Gastroesophageal sphincter (tissue), 4 donors: ENCODE measurements around the gene LEPR. TPM values are rescaled to one million over a fixed set of nuclear protein-coding genes. Genes with fewer than 3 reads are reported as not detected.
A peak's percentile ranks its signal among the peaks of the same experiment; 100 is the strongest.

Experiments used
- ATAC-seq: fragments of 150-250 bp; one replicate; pipeline ENCODE4 v1.9.1; 2016; ENCODE audit warnings: mild to moderate bottlenecking, moderate library complexity
- H3K27ac ChIP-seq, 4 donors: fragments of 200-600 bp; sonication (generic) in 3 of 4; 1 replicate in 3 of 4; 2 replicates in 1 of 4; pipeline ENCODE4 v1.5.1; 2016 to 2019
- H3K27me3 ChIP-seq: fragments of 200-600 bp; sonication (generic); one replicate; pipeline ENCODE4 v1.5.1; 2019
- H3K36me3 ChIP-seq, 2 donors: fragments of 200-600 bp; sonication (generic); one replicate each; pipeline ENCODE4 v1.5.1; 2019; ENCODE audit warnings: control low read depth in 1 of 2
- H3K4me1 ChIP-seq, 3 donors: fragments of 200-600 bp; sonication (generic); 1 replicate in 2 of 3; 2 replicates in 1 of 3; pipeline ENCODE4 v1.5.1; 2016 to 2019; ENCODE audit warnings: control low read depth in 2 of 3
- H3K4me3 ChIP-seq, 2 donors: fragments of 200-600 bp; sonication (generic); one replicate each; pipeline ENCODE4 v1.5.1; 2019; ENCODE audit warnings: mild to moderate bottlenecking in 1 of 2, moderate library complexity in 1 of 2
- H3K9me3 ChIP-seq, 3 donors: fragments of 200-600 bp; sonication (generic); one replicate each; pipeline ENCODE4 v1.5.1; 2017 to 2019; ENCODE audit warnings: control low read depth in 2 of 3
- EP300 ChIP-seq: sonication (generic); formaldehyde crosslinking; IDR thresholded peaks from one replicate; pipeline ENCODE4 v1.6.1; 2017; ENCODE audit warnings: antibody characterized with exemption, mild to moderate bottlenecking
- POLR2A ChIP-seq, 2 donors: fragments of 450-650 bp; IDR thresholded peaks; one replicate each; pipeline ENCODE4 v1.6.1; 2017; ENCODE audit warnings: antibody characterized with exemption in 2 of 2, mild to moderate bottlenecking in 2 of 2, moderate library complexity in 1 of 2
- POLR2AphosphoS5 ChIP-seq: sonication (generic); formaldehyde crosslinking; IDR thresholded peaks from one replicate; pipeline ENCODE4 v1.6.1; 2017; ENCODE audit warnings: antibody characterized with exemption
- whole genome bisulfite sequencing, 2 donors: methylation state at CpG; one replicate each; pipeline ENCODE4 v1.1.5; 2018; ENCODE audit warnings: low coverage in 1 of 2; 5-methylcytosine and 5-hydroxymethylcytosine counted together
- total RNA-seq, 4 donors: library from RNA; depleted of rRNA; stranded (reverse); fragments of >200 nt; gene quantifications; one replicate each; pipeline ENCODE4 v1.1.0, GENCODE V29; 2016
- TF ChIP-seq, protein P1 (sequence below), 4 experiments: fragments of 200-600 bp in 2 of 4; fragments of 450-650 bp in 2 of 4; sonication (generic) in 1 of 4; IDR thresholded peaks; one replicate each; pipeline ENCODE4 v1.5.1; 2017 to 2019; ENCODE audit warnings: antibody characterized with exemption in 4 of 4, mild to moderate bottlenecking in 2 of 4, moderate library complexity in 2 of 4

Gene LEPR
- total RNA-seq, 4 donors from 2014 or later: 11.0 to 51.1 (median 15.0) TPM

- no peak for ATAC-seq
- WGBS, 2 donors: 80 to 84% methylated on average over 2 of the region's 2 CpGs
- Histone ChIP-seq H3K9me3 (no peaks in the 10 kb centered on the region), H3K36me3 (peaks cover 3 to 39% of the 10 kb centered on the region in 2 donors), H3K27me3 (no peaks in the 10 kb centered on the region), H3K4me1 (peaks cover 0 to 47% (median 27%) of the 10 kb centered on the region in 3 donors), H3K4me3 (no peak overlapping the region), H3K27ac (no peak overlapping the region)
- TF ChIP-seq POLR2AphosphoS5: no peak
- no peak for TF ChIP-seq EP300
- no peak for TF ChIP-seq POLR2A (IDR thresholded peaks at IDR 0.05)
- TF ChIP-seq, protein P1, sequence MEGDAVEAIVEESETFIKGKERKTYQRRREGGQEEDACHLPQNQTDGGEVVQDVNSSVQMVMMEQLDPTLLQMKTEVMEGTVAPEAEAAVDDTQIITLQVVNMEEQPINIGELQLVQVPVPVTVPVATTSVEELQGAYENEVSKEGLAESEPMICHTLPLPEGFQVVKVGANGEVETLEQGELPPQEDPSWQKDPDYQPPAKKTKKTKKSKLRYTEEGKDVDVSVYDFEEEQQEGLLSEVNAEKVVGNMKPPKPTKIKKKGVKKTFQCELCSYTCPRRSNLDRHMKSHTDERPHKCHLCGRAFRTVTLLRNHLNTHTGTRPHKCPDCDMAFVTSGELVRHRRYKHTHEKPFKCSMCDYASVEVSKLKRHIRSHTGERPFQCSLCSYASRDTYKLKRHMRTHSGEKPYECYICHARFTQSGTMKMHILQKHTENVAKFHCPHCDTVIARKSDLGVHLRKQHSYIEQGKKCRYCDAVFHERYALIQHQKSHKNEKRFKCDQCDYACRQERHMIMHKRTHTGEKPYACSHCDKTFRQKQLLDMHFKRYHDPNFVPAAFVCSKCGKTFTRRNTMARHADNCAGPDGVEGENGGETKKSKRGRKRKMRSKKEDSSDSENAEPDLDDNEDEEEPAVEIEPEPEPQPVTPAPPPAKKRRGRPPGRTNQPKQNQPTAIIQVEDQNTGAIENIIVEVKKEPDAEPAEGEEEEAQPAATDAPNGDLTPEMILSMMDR (IDR thresholded peaks at IDR 0.05): no peak
Measured at GRCh38 chr1:65423884-65424572, 3.6 kb downstream of the LEPR start.

DNA sequence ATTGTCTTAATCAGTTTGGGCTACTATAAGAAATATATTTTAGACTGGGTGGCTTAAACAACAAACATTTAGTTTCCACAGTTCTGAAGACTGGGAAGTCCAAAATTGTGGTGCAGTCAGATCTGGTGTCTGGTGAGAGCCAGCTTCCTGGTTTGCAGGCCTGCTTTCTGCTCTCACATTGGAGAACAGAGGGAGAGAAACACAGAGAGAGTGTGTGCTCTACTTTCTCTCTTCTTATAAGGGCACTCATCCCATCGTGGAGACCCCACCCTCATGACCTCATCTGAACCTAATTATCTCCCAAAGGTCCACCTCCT, 4.1 kb downstream of the LEPR start:
- Histone ChIP-seq H3K36me3 (peaks cover 3 to 43% of the 10 kb centered on the region in 2 donors), H3K27ac (no peak overlapping the region), H3K4me3 (no peak overlapping the region), H3K4me1 (peaks cover 0 to 42% (median 24%) of the 10 kb centered on the region in 3 donors), H3K27me3 (no peaks in the 10 kb centered on the region), H3K9me3 (no peaks in the 10 kb centered on the region)
- ATAC-seq: no peak
- TF ChIP-seq, protein P1 (IDR thresholded peaks at IDR 0.05): no peak
- TF ChIP-seq POLR2A (IDR thresholded peaks at IDR 0.05): no peak
- TF ChIP-seq POLR2AphosphoS5: no peak
- TF ChIP-seq EP300: no peak
- WGBS, 2 donors: 43 to 82% methylated on average over 1 of the region's 1 CpG

DNA sequence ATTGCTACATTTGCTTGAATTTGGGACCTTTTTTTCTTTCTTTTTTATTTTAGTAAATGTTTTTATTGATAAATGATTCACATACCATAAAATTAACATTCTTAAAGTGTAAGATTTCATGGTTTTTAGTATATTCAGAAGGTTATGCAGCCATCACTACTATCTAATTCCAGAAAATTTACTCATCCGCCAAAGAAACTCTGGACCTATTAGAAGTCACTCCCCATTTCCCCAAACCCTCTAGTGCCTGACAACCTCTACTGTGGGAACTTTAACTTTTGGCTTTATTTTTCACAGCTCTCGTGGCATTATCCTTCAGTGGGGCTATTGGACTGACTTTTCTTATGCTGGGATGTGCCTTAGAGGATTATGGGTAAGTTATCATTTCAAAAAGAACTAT, 4.5 kb downstream of the LEPR start:
- TF ChIP-seq EP300 (no peak), POLR2AphosphoS5 (no peak), POLR2A (IDR thresholded peaks at IDR 0.05) (no peak)
- TF ChIP-seq, protein P1 (IDR thresholded peaks at IDR 0.05): no peak
- no peaks in the 10 kb centered on the region for H3K9me3 ChIP-seq
- H3K4me1 ChIP-seq: peaks cover 0 to 44% (median 24%) of the 10 kb centered on the region in 3 donors
- 90 to 93% methylated on average over 2 of the region's 2 CpGs for WGBS, 2 donors
- H3K4me3 ChIP-seq: no peak overlapping the region
- H3K36me3 ChIP-seq: peaks cover 3 to 46% of the 10 kb centered on the region in 2 donors
- H3K27me3 ChIP-seq: no peaks in the 10 kb centered on the region
- H3K27ac ChIP-seq: no peak overlapping the region
- no peak for ATAC-seq

- peaks cover 0 to 51% (median 24%) of the 10 kb centered on the region in 3 donors for H3K4me1 ChIP-seq
- H3K36me3 ChIP-seq: peaks cover 3 to 53% of the 10 kb centered on the region in 2 donors
- no peak overlapping the region for H3K4me3 ChIP-seq
- H3K27ac ChIP-seq: peak overlapping the region in 2 of 4 donors; percentile 17 to 31
- TF ChIP-seq EP300 (no peak), POLR2AphosphoS5 (no peak), POLR2A (IDR thresholded peaks at IDR 0.05) (no peak)
- TF ChIP-seq, protein P1 (IDR thresholded peaks at IDR 0.05): no peak
- no peaks in the 10 kb centered on the region for H3K9me3 ChIP-seq
- 75 to 77% methylated on average over 3 of the region's 3 CpGs for WGBS, 2 donors
- no peak for ATAC-seq
- no peaks in the 10 kb centered on the region for H3K27me3 ChIP-seq
Measured at GRCh38 chr1:65425697-65426096, 5.2 kb downstream of the LEPR start.

GRCh38 chr1:65429078-65429477, 8.6 kb downstream of the LEPR start:
- H3K27me3 ChIP-seq: no peaks in the 10 kb centered on the region
- 85% methylated on average over 2 of the region's 2 CpGs; no CpG with 5 or more reads in 1 of the 2 donors for WGBS, 2 donors
- peaks cover 3 to 77% of the 10 kb centered on the region in 2 donors for H3K36me3 ChIP-seq
- no peaks in the 10 kb centered on the region for H3K9me3 ChIP-seq
- H3K4me3 ChIP-seq: no peak overlapping the region
- no peak for ATAC-seq
- no peak for TF ChIP-seq POLR2A (IDR thresholded peaks at IDR 0.05)
- H3K27ac ChIP-seq: peak overlapping the region in 3 of 4 donors; percentile 2 to 58 (median 25)
- H3K4me1 ChIP-seq: peaks cover 0 to 37% (median 3%) of the 10 kb centered on the region in 3 donors
